Uterus (tissue), 4 donors: ENCODE measurements around the gene WNT6. TPM values are rescaled to one million over a fixed set of nuclear protein-coding genes. Genes with fewer than 3 reads are reported as not detected.
"Not testable (repeated sequence)": the region's sequence is repeated elsewhere in the genome, so short reads cannot be mapped to it uniquely, and the experiment has no call there.

ENCODE experiments used
- DNase-seq, 2 donors: peaks; one replicate each; pipeline ENCODE4 v3.0.0-alpha.2; 2019 to 2020
- H3K27ac ChIP-seq, 2 donors: fragments of 200-600 bp; sonication (generic); 1 replicate in 1 of 2; 2 replicates in 1 of 2; pipeline ENCODE4 v1.5.1; 2016 to 2018
- H3K27me3 ChIP-seq, 2 donors: fragments of 200-600 bp; sonication (generic); one replicate each; pipeline ENCODE4 v1.5.1; 2018 to 2019; ENCODE audit warnings: control low read depth in 1 of 2
- H3K36me3 ChIP-seq, 2 donors: fragments of 200-600 bp; sonication (generic); one replicate each; pipeline ENCODE4 v1.5.1; 2019; ENCODE audit warnings: control low read depth in 1 of 2
- H3K4me1 ChIP-seq, 2 donors: fragments of 200-600 bp; sonication (generic); one replicate each; pipeline ENCODE4 v1.5.1; 2018 to 2019; ENCODE audit warnings: control low read depth in 1 of 2
- H3K4me3 ChIP-seq, 2 donors: fragments of 200-600 bp; sonication (generic); 1 replicate in 1 of 2; 2 replicates in 1 of 2; pipeline ENCODE4 v1.5.1; 2018 to 2019; ENCODE audit warnings: mild to moderate bottlenecking in 1 of 2
- H3K9me3 ChIP-seq, 2 donors: fragments of 200-600 bp; sonication (generic); one replicate each; pipeline ENCODE4 v1.5.1; 2019; ENCODE audit warnings: control low read depth in 1 of 2
- CTCF ChIP-seq, 4 experiments: fragments of 200-600 bp in 2 of 4; fragments of 450-650 bp in 2 of 4; sonication (generic) in 2 of 4; IDR thresholded peaks; one replicate each; pipeline ENCODE4 v1.5.1; 2016 to 2019; ENCODE audit warnings: antibody characterized with exemption in 4 of 4, mild to moderate bottlenecking in 2 of 4, moderate library complexity in 1 of 4
- POLR2A ChIP-seq, 2 donors: fragments of 450-650 bp; IDR thresholded peaks; one replicate each; pipeline ENCODE4 v1.6.1; 2016; ENCODE audit warnings: antibody characterized with exemption in 2 of 2, mild to moderate bottlenecking in 1 of 2, moderate library complexity in 1 of 2
- intact Hi-C: fragments of 100-400 bp; cut with DNase I; formaldehyde crosslinking; loops from one replicate; pipeline ENCODE4 v1.15.1; 2023; ENCODE audit warnings: low total_unique reads
- total RNA-seq, 4 donors: library from RNA; depleted of rRNA in 3 of 4; stranded (reverse); fragments of >200 nt in 3 of 4; gene quantifications; one replicate each; pipeline versions ENCODE4 v1.1.0 to v1.2.4, GENCODE V29; 2014 to 2023
- donor health status: DM: yes; HTN: yes; CAD: no.

Gene WNT6
- total RNA-seq, 4 donors from 2014 or later: 1.0 to 2.1 (median 1.9) TPM; not detected in 1

DNA sequence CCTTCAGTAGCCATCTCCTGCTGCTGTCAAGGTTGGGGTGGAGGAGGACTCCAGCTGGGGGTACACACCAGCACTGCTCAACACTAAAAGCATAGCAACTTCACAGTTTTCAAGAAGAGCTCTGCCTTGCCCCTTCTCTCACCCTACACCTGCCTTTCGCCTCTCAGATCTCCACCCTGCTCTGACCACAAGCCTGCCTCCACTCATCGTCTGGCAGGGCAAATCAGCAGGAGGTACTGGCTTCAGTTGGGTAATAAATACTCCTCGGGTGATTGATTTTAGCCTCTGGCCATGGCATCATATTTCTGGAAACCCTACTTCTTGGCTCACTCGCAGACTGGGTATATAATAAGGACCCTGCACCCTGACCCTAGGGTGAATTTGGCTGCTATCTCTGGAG is 24.9 kb upstream of the WNT6 start:
- Histone ChIP-seq H3K4me1 (no peaks in the 10 kb centered on the region), H3K9me3 (no peaks in the 10 kb centered on the region), H3K4me3 (no peak overlapping the region), H3K27ac (no peak overlapping the region), H3K27me3 (no peaks in the 10 kb centered on the region), H3K36me3 (no peaks in the 10 kb centered on the region)
- TF ChIP-seq CTCF (IDR thresholded peaks at IDR 0.05) (no peak), POLR2A (IDR thresholded peaks at IDR 0.05) (no peak)
- intact Hi-C loops: no loop called here
- no peak for DNase-seq

DNA sequence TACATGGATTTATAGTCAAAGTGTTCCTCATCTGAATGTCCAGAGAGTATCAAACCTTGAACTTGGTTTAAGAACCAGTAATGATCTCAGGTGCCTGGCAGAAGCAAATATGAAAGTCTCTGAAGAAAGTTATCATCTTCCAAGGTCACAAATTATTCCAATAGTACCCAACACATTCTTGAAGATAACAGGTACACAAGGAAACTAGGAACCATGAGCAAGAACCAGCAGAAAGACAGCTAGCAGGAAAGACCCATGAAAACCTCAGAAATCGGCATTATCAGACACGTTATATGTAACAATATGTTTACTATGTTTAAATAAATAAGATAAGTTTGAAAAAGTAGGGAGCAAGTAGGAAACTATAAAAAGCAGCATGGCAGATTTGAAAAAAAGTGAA is 22.1 kb upstream of the WNT6 start:
- intact Hi-C loops: no loop called here
- TF ChIP-seq CTCF (IDR thresholded peaks at IDR 0.05) (no peak), POLR2A (IDR thresholded peaks at IDR 0.05) (no peak)
- H3K9me3 ChIP-seq: no peaks in the 10 kb centered on the region
- no peak overlapping the region for H3K4me3 ChIP-seq
- H3K27ac ChIP-seq: no peak overlapping the region
- no peaks in the 10 kb centered on the region for H3K36me3 ChIP-seq
- no peaks in the 10 kb centered on the region for H3K4me1 ChIP-seq
- DNase-seq: no peak
- no peaks in the 10 kb centered on the region for H3K27me3 ChIP-seq

DNA sequence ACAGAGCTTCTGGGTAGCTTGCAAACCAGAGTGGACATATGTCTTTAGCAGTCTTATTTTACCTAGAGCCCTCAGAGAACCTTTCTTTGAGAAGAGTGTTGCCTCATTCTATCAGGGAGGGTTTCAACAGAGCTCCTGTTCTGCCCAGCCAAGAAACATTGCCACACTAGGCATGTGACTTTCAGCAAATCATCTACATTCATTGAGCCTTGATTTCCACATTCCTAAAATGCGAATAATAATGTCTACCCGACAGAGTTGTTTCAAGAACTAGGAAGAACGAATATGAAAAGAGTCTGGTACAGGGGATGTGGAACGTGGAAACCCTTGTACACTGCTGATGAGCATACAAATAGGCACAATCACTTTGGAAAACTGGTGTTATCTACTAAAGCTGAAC is 20.2 kb upstream of the WNT6 start:
- Histone ChIP-seq H3K4me3 (no peak overlapping the region), H3K27me3 (no peaks in the 10 kb centered on the region), H3K36me3 (no peaks in the 10 kb centered on the region), H3K27ac (no peak overlapping the region), H3K4me1 (no peaks in the 10 kb centered on the region), H3K9me3 (no peaks in the 10 kb centered on the region)
- TF ChIP-seq CTCF (IDR thresholded peaks at IDR 0.05): no peak
- TF ChIP-seq POLR2A (IDR thresholded peaks at IDR 0.05): no peak
- intact Hi-C loops: no loop called here
- DNase-seq: no peak

GRCh38 chr2:218839888-218840287 is 19.7 kb upstream of the WNT6 start:
- Histone ChIP-seq H3K27ac (no peak overlapping the region), H3K36me3 (no peaks in the 10 kb centered on the region), H3K4me3 (no peak overlapping the region), H3K27me3 (no peaks in the 10 kb centered on the region), H3K9me3 (no peaks in the 10 kb centered on the region), H3K4me1 (no peaks in the 10 kb centered on the region)
- TF ChIP-seq CTCF (IDR thresholded peaks at IDR 0.05) (no peak), POLR2A (IDR thresholded peaks at IDR 0.05) (no peak)
- no peak for DNase-seq
- intact Hi-C loops: no loop called here

DNA sequence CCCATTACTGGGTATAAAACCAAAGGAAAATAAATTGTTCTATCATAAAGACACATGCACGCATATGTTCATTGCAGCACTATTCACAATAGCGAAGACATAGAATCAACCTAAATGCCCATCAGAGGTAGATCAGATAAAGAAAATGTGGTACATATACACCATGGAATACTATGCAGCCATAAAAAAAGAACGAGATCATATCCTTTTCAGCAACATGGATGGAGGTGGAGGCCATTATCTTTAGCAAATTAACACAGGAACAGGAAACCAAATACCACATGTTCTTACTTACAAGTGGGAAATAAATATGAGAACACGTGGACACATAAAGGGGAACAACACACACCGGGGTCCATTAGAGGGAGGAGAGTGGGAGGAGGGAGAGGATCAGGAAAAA is 15.3 kb upstream of the WNT6 start:
- H3K4me3 ChIP-seq, H3K4me1 ChIP-seq, H3K27ac ChIP-seq, H3K36me3 ChIP-seq, intact Hi-C loops, H3K27me3 ChIP-seq, H3K9me3 ChIP-seq, DNase-seq: not testable (repeated sequence)

- H3K27me3 ChIP-seq, H3K4me3 ChIP-seq, H3K4me1 ChIP-seq, intact Hi-C loops, H3K36me3 ChIP-seq, H3K9me3 ChIP-seq, DNase-seq, H3K27ac ChIP-seq: not testable (repeated sequence)
These were observed 12.6 kb upstream of the WNT6 start for GRCh38 chr2:218846963-218847362.
